Right lobe of liver (tissue), 6 donors: ENCODE results near the gene CRYM. TPM values are rescaled to one million over a fixed set of nuclear protein-coding genes. Genes with fewer than 3 reads are reported as not detected.

Source experiments
- ATAC-seq, 4 donors: fragments of 200-7000 bp; cut with Tn5 transposase; one replicate each; pipeline ENCODE4 v1.9.1; 2020; ENCODE audit warnings: mild to moderate bottlenecking in 4 of 4, moderate library complexity in 4 of 4
- DNase-seq, 3 donors: peaks; one replicate each; pipeline ENCODE4 v3.0.0-alpha.2; 2020
- H3K27ac ChIP-seq, 3 donors: fragments of 200-600 bp; one replicate each; pipeline ENCODE4 v1.8.0; 2022
- H3K27me3 ChIP-seq, 2 donors: fragments of 200-600 bp; one replicate each; pipeline ENCODE4 v1.8.0; 2022
- H3K36me3 ChIP-seq, 4 donors: fragments of 200-600 bp; sonication (generic) in 1 of 4; one replicate each; pipeline versions ENCODE4 v1.5.1 to v1.8.0; 2017 to 2022; ENCODE audit warnings: control low read depth in 1 of 4
- H3K4me1 ChIP-seq, 4 donors: fragments of 200-600 bp; sonication (generic) in 1 of 4; one replicate each; pipeline versions ENCODE4 v1.5.1 to v1.8.0; 2017 to 2022; ENCODE audit warnings: control low read depth in 1 of 4
- H3K4me3 ChIP-seq, 3 donors: fragments of 200-600 bp; one replicate each; pipeline ENCODE4 v1.8.0; 2022
- H3K9me3 ChIP-seq, 4 donors: fragments of 200-600 bp; sonication (generic) in 1 of 4; one replicate each; pipeline versions ENCODE4 v1.5.1 to v1.8.0; 2017 to 2022; ENCODE audit warnings: control low read depth in 1 of 4
- CTCF ChIP-seq, 4 donors: fragments of 200-600 bp in 3 of 4; fragments of 450-650 bp in 1 of 4; IDR thresholded peaks; one replicate each; pipeline versions ENCODE4 v1.5.1 to v1.8.0; 2016 to 2022; ENCODE audit warnings: antibody characterized with exemption in 4 of 4, mild to moderate bottlenecking in 2 of 4
- POLR2A ChIP-seq: fragments of 450-650 bp; IDR thresholded peaks from one replicate; pipeline ENCODE4 v1.6.1; 2017; ENCODE audit warnings: antibody characterized with exemption, mild to moderate bottlenecking
- WGBS: methylation state at CpG from one replicate; pipeline ENCODE4 v1.1.6; 2018; ENCODE audit warnings: low coverage, low lambda C conversion rate; ENCODE audit not compliant: insufficient coverage; ENCODE audit errors: missing lambda C conversion rate; 5-methylcytosine and 5-hydroxymethylcytosine counted together
- intact Hi-C, 2 donors: fragments of 100-400 bp; cut with DNase I; formaldehyde crosslinking; loops; one replicate each; pipeline versions ENCODE4 v1.11.2 to v1.14.1; 2022
- total RNA-seq, 6 experiments: library from RNA; depleted of rRNA in 2 of 6; stranded (reverse); fragments of >200 nt in 2 of 6; fragmentation: NEBNext Ultra II Directional in 3 of 6; extraction: Animal tissue kit (Norgen Biotek cat#: 25700) in 3 of 6; gene quantifications; one replicate each; pipeline versions ENCODE4 v1.1.0 to v1.2.4, GENCODE V29; 2016 to 2023
- donor health status: DM: no; HTN: yes; CAD: no.
- donor health status: DM: no; HTN: no; CAD: no.
- donor health status: DM: no; HTN: no; CAD: no.
- donor health status: DM: no; HTN: yes; CAD: no.
- donor health status: DM: no; HTN: yes; CAD: no.

The CRYM gene
- total RNA-seq, 6 experiments from 2014 or later = 4.4 to 14.9 (median 5.9) TPM

- intact Hi-C loops = no loop called here
- H3K36me3 ChIP-seq = no peaks in the 10 kb centered on the region
- TF ChIP-seq CTCF (IDR thresholded peaks at IDR 0.05) = no peak
- TF ChIP-seq POLR2A = no peak
- no peak for DNase-seq
- H3K27ac ChIP-seq = no peak overlapping the region
- 60% methylated on average over 1 of the region's 2 CpGs for WGBS
- peak in 1 of 4 donors; percentile 23 for ATAC-seq
- H3K9me3 ChIP-seq = no peaks in the 10 kb centered on the region
- no peaks in the 10 kb centered on the region for H3K27me3 ChIP-seq
- H3K4me3 ChIP-seq = no peak overlapping the region
- peaks cover 0 to 13% (median 4%) of the 10 kb centered on the region in 4 donors for H3K4me1 ChIP-seq
These were observed 49.7 kb downstream of the CRYM start for GRCh38 chr16:21228361-21228872.

DNA sequence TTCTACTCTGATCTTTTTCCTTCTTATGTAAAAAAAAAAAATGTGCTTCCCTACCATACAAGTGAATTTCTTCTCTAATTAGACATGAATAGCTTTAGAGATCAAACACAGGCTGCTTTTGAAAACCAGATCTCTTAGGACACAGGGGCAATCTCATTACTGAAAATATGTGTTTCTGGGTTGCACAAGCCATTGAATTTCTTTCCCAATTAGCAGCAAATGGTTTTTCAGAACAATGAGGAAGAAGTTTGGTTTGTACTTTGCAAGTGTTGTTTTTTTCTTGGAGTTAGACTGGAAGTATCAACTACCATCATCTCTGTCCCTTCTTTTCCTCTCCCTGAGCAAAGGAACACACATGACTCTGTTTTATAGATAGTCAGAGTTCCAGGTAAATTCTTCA is 50.2 kb downstream of the CRYM start:
- intact Hi-C loops = no loop called here
- Histone ChIP-seq H3K36me3 (no peaks in the 10 kb centered on the region), H3K27ac (no peak overlapping the region), H3K4me3 (no peak overlapping the region), H3K27me3 (no peaks in the 10 kb centered on the region), H3K4me1 (peaks cover 0 to 9% (median 2%) of the 10 kb centered on the region in 4 donors), H3K9me3 (no peaks in the 10 kb centered on the region)
- ATAC-seq (no peak), DNase-seq (no peak)
- TF ChIP-seq CTCF (IDR thresholded peaks at IDR 0.05) (no peak), POLR2A (no peak)

GRCh38 chr16:21226749-21227148 is 51.3 kb downstream of the CRYM start:
- Histone ChIP-seq H3K4me3 (no peak overlapping the region), H3K36me3 (no peaks in the 10 kb centered on the region), H3K27ac (no peak overlapping the region), H3K27me3 (no peaks in the 10 kb centered on the region), H3K9me3 (no peaks in the 10 kb centered on the region), H3K4me1 (peaks cover 0 to 7% (median 0%) of the 10 kb centered on the region in 4 donors)
- no peak for ATAC-seq
- TF ChIP-seq POLR2A = no peak
- TF ChIP-seq CTCF (IDR thresholded peaks at IDR 0.05) = no peak
- intact Hi-C loops = no loop called here
- no peak for DNase-seq

- no peak for DNase-seq
- TF ChIP-seq CTCF (IDR thresholded peaks at IDR 0.05) = no peak
- no peak for TF ChIP-seq POLR2A
- H3K9me3 ChIP-seq = no peaks in the 10 kb centered on the region
- no peaks in the 10 kb centered on the region for H3K36me3 ChIP-seq
- H3K27me3 ChIP-seq = no peaks in the 10 kb centered on the region
- 65% methylated on average over 2 of the region's 2 CpGs for WGBS
- H3K4me3 ChIP-seq = no peak overlapping the region
- H3K4me1 ChIP-seq = no peaks in the 10 kb centered on the region
- ATAC-seq = no peak
- H3K27ac ChIP-seq = no peak overlapping the region
- intact Hi-C loops = no loop called here
These were observed 53.3 kb downstream of the CRYM start for GRCh38 chr16:21224800-21225199.

DNA sequence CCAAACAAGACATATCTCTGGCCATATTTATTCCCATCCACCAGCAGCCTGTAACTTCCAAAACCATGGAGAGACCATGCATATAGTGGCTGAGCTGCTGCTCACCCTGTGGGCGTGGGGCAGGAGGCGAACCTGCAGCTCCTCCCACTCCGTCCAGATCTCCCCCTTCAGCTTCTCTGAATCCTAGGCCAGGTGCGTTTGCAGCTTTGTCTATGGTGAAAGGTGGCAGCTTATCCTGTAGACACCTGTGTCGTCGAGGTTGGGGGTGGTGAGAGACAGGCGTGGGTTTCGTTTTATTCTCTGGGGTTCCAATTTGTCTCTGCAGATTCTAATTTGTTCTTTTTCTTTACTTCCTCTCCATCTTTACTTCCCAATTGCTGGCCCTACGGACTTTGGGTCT is 54.3 kb downstream of the CRYM start:
- ATAC-seq (no peak), DNase-seq (no peak)
- Histone ChIP-seq H3K36me3 (no peaks in the 10 kb centered on the region), H3K27ac (no peak overlapping the region), H3K27me3 (no peaks in the 10 kb centered on the region), H3K4me1 (no peaks in the 10 kb centered on the region), H3K9me3 (no peaks in the 10 kb centered on the region), H3K4me3 (no peak overlapping the region)
- intact Hi-C loops = no loop called here
- WGBS = 58% methylated on average over 4 of the region's 9 CpGs
- no peak for TF ChIP-seq POLR2A
